DOHH2 (cell line): Measurements from ENCODE around the gene SNCG.

ENCODE experiments used
- H3F3A ChIP-seq: fragments of 200-600 bp; sonication (generic), shearing (Covaris generic); 2 replicates; pipeline ENCODE4 v1.6.0; 2016; ENCODE audit warnings: antibody characterized with exemption, mild to moderate bottlenecking; ENCODE audit not compliant: control insufficient read depth, insufficient read depth
- H3K27ac ChIP-seq: fragments of 200-600 bp; sonication (generic); 2 replicates; pipeline ENCODE4 v1.5.1; 2014; ENCODE audit warnings: low read depth, mild to moderate bottlenecking, low read length, moderate library complexity
- H3K27me3 ChIP-seq: fragments of 200-600 bp; sonication (generic); 2 replicates; pipeline ENCODE4 v1.6.1; 2014; ENCODE audit warnings: mild to moderate bottlenecking, low read length, mixed read lengths; ENCODE audit not compliant: control insufficient read depth
- H3K36me3 ChIP-seq: fragments of 200-600 bp; sonication (generic); 2 replicates; pipeline ENCODE4 v1.6.1; 2014; ENCODE audit warnings: mild to moderate bottlenecking, low read length, moderate library complexity, mixed read lengths; ENCODE audit not compliant: control insufficient read depth
- H3K4me1 ChIP-seq: fragments of 200-600 bp; sonication (generic); 2 replicates; pipeline ENCODE4 v1.6.1; 2014; ENCODE audit warnings: mild to moderate bottlenecking, low read length, mixed read lengths; ENCODE audit not compliant: control insufficient read depth
- H3K4me2 ChIP-seq: fragments of 200-600 bp; sonication (generic); 2 replicates; pipeline ENCODE4 v1.6.0; 2014; ENCODE audit warnings: mild to moderate bottlenecking, low read length, moderate library complexity
- H3K4me3 ChIP-seq: fragments of 200-600 bp; sonication (generic); 2 replicates; pipeline ENCODE4 v1.5.1; 2014; ENCODE audit warnings: mild to moderate bottlenecking, low read length, mixed read lengths
- H3K79me2 ChIP-seq: fragments of 200-600 bp; sonication (generic); 2 replicates; pipeline ENCODE4 v1.6.1; 2014; ENCODE audit warnings: mild to moderate bottlenecking, low read length, mixed read lengths; ENCODE audit not compliant: control insufficient read depth
- H3K9me2 ChIP-seq: fragments of 200-600 bp; sonication (generic); replicated peaks from 2 replicates; pipeline ENCODE4 v1.6.1; 2014; ENCODE audit warnings: mild to moderate bottlenecking, low read length, mixed read lengths; ENCODE audit not compliant: control insufficient read depth
- H3K9me3 ChIP-seq: fragments of 200-600 bp; sonication (generic); 2 replicates; pipeline ENCODE4 v1.6.1; 2014; ENCODE audit warnings: antibody characterized with exemption, low read length, mixed read lengths; ENCODE audit not compliant: control insufficient read depth, insufficient read depth
- H4K20me1 ChIP-seq: fragments of 200-600 bp; sonication (generic); 2 replicates; pipeline ENCODE4 v1.6.0; 2014; ENCODE audit warnings: low read depth, mild to moderate bottlenecking, antibody characterized with exemption, low read length, moderate library complexity; ENCODE audit not compliant: control insufficient read depth, insufficient read depth
- CTCF ChIP-seq: fragments of 200-600 bp; sonication (generic); IDR thresholded peaks from one replicate; pipeline ENCODE4 v1.5.1; 2014; ENCODE audit warnings: antibody characterized with exemption, mild to moderate bottlenecking, low read depth, low read length; ENCODE audit not compliant: poor library complexity, severe bottlenecking
- EZH2phosphoT487 ChIP-seq: fragments of 200-600 bp; sonication (generic); IDR thresholded peaks from 2 replicates; pipeline ENCODE4 v1.6.1; 2017; ENCODE audit warnings: borderline replicate concordance, mild to moderate bottlenecking, antibody characterized with exemption, low read length, moderate library complexity, mixed read lengths

SNCG gene

GRCh38 chr10:86962981-86963310 is 4.5 kb downstream of the SNCG start:
- Histone ChIP-seq H3K4me2 (no peak overlapping the region), H3K27ac (no peak overlapping the region), H4K20me1 (no peaks in the 10 kb centered on the region), H3K27me3 (no peaks in the 10 kb centered on the region), H3K36me3 (no peaks in the 10 kb centered on the region), H3K4me1 (peaks cover 3% of the 10 kb centered on the region; the same call in 1 of the 2 replicates), H3K9me2 (no peaks in the 10 kb centered on the region), H3K79me2 (no peaks in the 10 kb centered on the region), H3F3A (no peaks in the 10 kb centered on the region), H3K4me3 (no peak overlapping the region), H3K9me3 (no peaks in the 10 kb centered on the region)
- no peak for TF ChIP-seq CTCF
- TF ChIP-seq EZH2phosphoT487 = no peak

- Histone ChIP-seq H3K36me3 (no peaks in the 10 kb centered on the region), H3K79me2 (no peaks in the 10 kb centered on the region), H3K27me3 (no peaks in the 10 kb centered on the region), H3K4me2 (no peak overlapping the region), H3K4me3 (no peak overlapping the region), H3K9me2 (no peaks in the 10 kb centered on the region), H3K4me1 (peaks cover 3% of the 10 kb centered on the region; the same call in 1 of the 2 replicates), H3K27ac (no peak overlapping the region), H3F3A (no peaks in the 10 kb centered on the region), H3K9me3 (no peaks in the 10 kb centered on the region), H4K20me1 (no peaks in the 10 kb centered on the region)
- TF ChIP-seq EZH2phosphoT487 = no peak
- TF ChIP-seq CTCF = no peak
Observed at GRCh38 chr10:86963341-86963919, 5.0 kb downstream of the SNCG start.

GRCh38 chr10:86964061-86964846 is 5.9 kb downstream of the SNCG start:
- H3K4me1 ChIP-seq = peaks cover 3% of the 10 kb centered on the region; the same call in 1 of the 2 replicates
- no peaks in the 10 kb centered on the region for H3K36me3 ChIP-seq
- TF ChIP-seq EZH2phosphoT487 = no peak
- no peak for TF ChIP-seq CTCF
- no peak overlapping the region for H3K4me3 ChIP-seq
- H3K27me3 ChIP-seq = no peaks in the 10 kb centered on the region
- H3K79me2 ChIP-seq = no peaks in the 10 kb centered on the region
- no peak overlapping the region for H3K27ac ChIP-seq
- H4K20me1 ChIP-seq = no peaks in the 10 kb centered on the region
- H3K9me2 ChIP-seq = no peaks in the 10 kb centered on the region
- no peak overlapping the region for H3K4me2 ChIP-seq
- no peaks in the 10 kb centered on the region for H3K9me3 ChIP-seq
- H3F3A ChIP-seq = no peaks in the 10 kb centered on the region
